Smooth muscle cell of trachea (primary cell): ENCODE measurements around the gene ZNF841. TPM values are rescaled to one million over a fixed set of nuclear protein-coding genes. Genes with fewer than 3 reads are reported as not detected.

ENCODE experiments used
- total RNA-seq: library from RNA; depleted of rRNA; stranded (reverse); fragments of >200 nt; gene quantifications from 2 replicates; pipeline ENCODE4 v1.2.1, GENCODE V29; 2014

ZNF841 gene
- total RNA-seq, result 23.5 and 26.9 TPM in 2 replicates

GRCh38 chr19:52095172-52096014 is at the start of gene ZNF841:
ZNF841 (minus strand) TSS chr19:52095765; CDS start chr19:52084801, 10,964 bp downstream.

GRCh38 chr19:52139252-52140031 is 43.9 kb upstream of the ZNF841 start, which contains the start of gene ZNF616:
ZNF616 (minus strand) TSS chr19:52139938; CDS start chr19:52130512, 9,426 bp downstream.

GRCh38 chr19:52048555-52049501 is 46.7 kb downstream of the ZNF841 start, which contains the start of gene ZNF432:
ZNF432 (minus strand) TSS chr19:52048838; CDS start chr19:52046868, 1,970 bp downstream.

GRCh38 chr19:52028027-52028779 is 67.4 kb downstream of the ZNF841 start, which contains the start of gene ZNF614:
ZNF614 (minus strand) TSS chr19:52028379; CDS start chr19:52025745, 2,634 bp downstream.

Other genes starting within 250 kb of the ZNF841 start
- 7.9 and 8.3 TPM in 2 replicates for gene ZNF577, start 207.8 kb downstream of the ZNF841 start, total RNA-seq
- 3.8 and 4.8 TPM in 2 replicates for gene ZNF649, start 190.7 kb downstream of the ZNF841 start, total RNA-seq
- 5.5 and 8.8 TPM in 2 replicates for gene ZNF613, start 168.3 kb downstream of the ZNF841 start, total RNA-seq
- 12.2 and 17.0 TPM in 2 replicates for gene ZNF350, start 108.9 kb downstream of the ZNF841 start, total RNA-seq
- 9.4 and 15.6 TPM in 2 replicates for gene ZNF615, start 87.6 kb downstream of the ZNF841 start, total RNA-seq
- 7.4 and 8.6 TPM in 2 replicates for gene ZNF614, start 67.4 kb downstream of the ZNF841 start, total RNA-seq
- 8.9 and 13.8 TPM in 2 replicates for gene ZNF432, start 46.9 kb downstream of the ZNF841 start, total RNA-seq
- gene ZNF616, start 44.2 kb upstream of the ZNF841 start, total RNA-seq, result 12.9 and 14.1 TPM in 2 replicates
- 8.7 and 10.8 TPM in 2 replicates for gene ZNF836, start 75.9 kb upstream of the ZNF841 start, total RNA-seq
- 256 and 283 TPM in 2 replicates for gene PPP2R1A, start 94.3 kb upstream of the ZNF841 start, total RNA-seq
- gene ZNF766, start 173.8 kb upstream of the ZNF841 start, total RNA-seq, result 13.2 and 15.3 TPM in 2 replicates
- 5.5 and 6.5 TPM in 2 replicates for gene ZNF480, start 201.4 kb upstream of the ZNF841 start, total RNA-seq
- gene ZNF610, start 240.5 kb upstream of the ZNF841 start, total RNA-seq, result 2.9 and 4.3 TPM in 2 replicates